DOHH2 (cell line): ENCODE results near the gene FTCD.
A peak's percentile ranks its signal among the peaks of the same experiment; 100 is the strongest.
"Not testable (repeated sequence)": the region's sequence is repeated elsewhere in the genome, so short reads cannot be mapped to it uniquely, and the experiment has no call there.

Experiments used
- H3F3A ChIP-seq: fragments of 200-600 bp; sonication (generic), shearing (Covaris generic); 2 replicates; pipeline ENCODE4 v1.6.0; 2016; ENCODE audit warnings: antibody characterized with exemption, mild to moderate bottlenecking; ENCODE audit not compliant: control insufficient read depth, insufficient read depth
- H3K27ac ChIP-seq: fragments of 200-600 bp; sonication (generic); 2 replicates; pipeline ENCODE4 v1.5.1; 2014; ENCODE audit warnings: low read depth, mild to moderate bottlenecking, low read length, moderate library complexity
- H3K27me3 ChIP-seq: fragments of 200-600 bp; sonication (generic); 2 replicates; pipeline ENCODE4 v1.6.1; 2014; ENCODE audit warnings: mild to moderate bottlenecking, low read length, mixed read lengths; ENCODE audit not compliant: control insufficient read depth
- H3K36me3 ChIP-seq: fragments of 200-600 bp; sonication (generic); 2 replicates; pipeline ENCODE4 v1.6.1; 2014; ENCODE audit warnings: mild to moderate bottlenecking, low read length, moderate library complexity, mixed read lengths; ENCODE audit not compliant: control insufficient read depth
- H3K4me1 ChIP-seq: fragments of 200-600 bp; sonication (generic); 2 replicates; pipeline ENCODE4 v1.6.1; 2014; ENCODE audit warnings: mild to moderate bottlenecking, low read length, mixed read lengths; ENCODE audit not compliant: control insufficient read depth
- H3K4me2 ChIP-seq: fragments of 200-600 bp; sonication (generic); 2 replicates; pipeline ENCODE4 v1.6.0; 2014; ENCODE audit warnings: mild to moderate bottlenecking, low read length, moderate library complexity
- H3K4me3 ChIP-seq: fragments of 200-600 bp; sonication (generic); 2 replicates; pipeline ENCODE4 v1.5.1; 2014; ENCODE audit warnings: mild to moderate bottlenecking, low read length, mixed read lengths
- H3K79me2 ChIP-seq: fragments of 200-600 bp; sonication (generic); 2 replicates; pipeline ENCODE4 v1.6.1; 2014; ENCODE audit warnings: mild to moderate bottlenecking, low read length, mixed read lengths; ENCODE audit not compliant: control insufficient read depth
- H3K9me2 ChIP-seq: fragments of 200-600 bp; sonication (generic); replicated peaks from 2 replicates; pipeline ENCODE4 v1.6.1; 2014; ENCODE audit warnings: mild to moderate bottlenecking, low read length, mixed read lengths; ENCODE audit not compliant: control insufficient read depth
- H3K9me3 ChIP-seq: fragments of 200-600 bp; sonication (generic); 2 replicates; pipeline ENCODE4 v1.6.1; 2014; ENCODE audit warnings: antibody characterized with exemption, low read length, mixed read lengths; ENCODE audit not compliant: control insufficient read depth, insufficient read depth
- H4K20me1 ChIP-seq: fragments of 200-600 bp; sonication (generic); 2 replicates; pipeline ENCODE4 v1.6.0; 2014; ENCODE audit warnings: low read depth, mild to moderate bottlenecking, antibody characterized with exemption, low read length, moderate library complexity; ENCODE audit not compliant: control insufficient read depth, insufficient read depth
- EZH2phosphoT487 ChIP-seq: fragments of 200-600 bp; sonication (generic); IDR thresholded peaks from 2 replicates; pipeline ENCODE4 v1.6.1; 2017; ENCODE audit warnings: borderline replicate concordance, mild to moderate bottlenecking, antibody characterized with exemption, low read length, moderate library complexity, mixed read lengths
- TF ChIP-seq, protein P1 (sequence below): fragments of 200-600 bp; sonication (generic); IDR thresholded peaks from one replicate; pipeline ENCODE4 v1.5.1; 2014; ENCODE audit warnings: antibody characterized with exemption, mild to moderate bottlenecking, low read depth, low read length; ENCODE audit not compliant: poor library complexity, severe bottlenecking

FTCD gene

DNA sequence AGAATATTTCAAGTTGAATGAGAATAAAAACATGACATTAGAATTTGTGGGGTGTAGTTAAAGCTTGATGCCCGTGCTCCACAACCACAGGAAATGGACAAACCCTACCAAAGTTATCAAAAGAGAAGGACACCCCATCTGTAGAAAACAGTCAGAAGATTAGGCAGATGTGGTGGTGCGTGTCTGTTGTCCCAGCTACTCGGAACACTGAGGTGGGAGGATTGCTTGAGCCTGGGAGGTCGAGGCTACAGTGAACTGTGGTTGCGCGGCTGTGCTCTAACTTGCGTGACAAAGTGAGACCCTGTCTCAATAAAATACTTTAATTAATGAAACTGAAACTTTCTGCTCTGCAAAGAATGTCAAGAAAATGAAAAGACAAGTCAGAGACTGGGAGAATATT, 30.3 kb upstream of the FTCD start:
- peak overlapping the region; percentile 94 for H3K4me3 ChIP-seq
- peak overlapping the region; percentile 64 for H3K27ac ChIP-seq

DNA sequence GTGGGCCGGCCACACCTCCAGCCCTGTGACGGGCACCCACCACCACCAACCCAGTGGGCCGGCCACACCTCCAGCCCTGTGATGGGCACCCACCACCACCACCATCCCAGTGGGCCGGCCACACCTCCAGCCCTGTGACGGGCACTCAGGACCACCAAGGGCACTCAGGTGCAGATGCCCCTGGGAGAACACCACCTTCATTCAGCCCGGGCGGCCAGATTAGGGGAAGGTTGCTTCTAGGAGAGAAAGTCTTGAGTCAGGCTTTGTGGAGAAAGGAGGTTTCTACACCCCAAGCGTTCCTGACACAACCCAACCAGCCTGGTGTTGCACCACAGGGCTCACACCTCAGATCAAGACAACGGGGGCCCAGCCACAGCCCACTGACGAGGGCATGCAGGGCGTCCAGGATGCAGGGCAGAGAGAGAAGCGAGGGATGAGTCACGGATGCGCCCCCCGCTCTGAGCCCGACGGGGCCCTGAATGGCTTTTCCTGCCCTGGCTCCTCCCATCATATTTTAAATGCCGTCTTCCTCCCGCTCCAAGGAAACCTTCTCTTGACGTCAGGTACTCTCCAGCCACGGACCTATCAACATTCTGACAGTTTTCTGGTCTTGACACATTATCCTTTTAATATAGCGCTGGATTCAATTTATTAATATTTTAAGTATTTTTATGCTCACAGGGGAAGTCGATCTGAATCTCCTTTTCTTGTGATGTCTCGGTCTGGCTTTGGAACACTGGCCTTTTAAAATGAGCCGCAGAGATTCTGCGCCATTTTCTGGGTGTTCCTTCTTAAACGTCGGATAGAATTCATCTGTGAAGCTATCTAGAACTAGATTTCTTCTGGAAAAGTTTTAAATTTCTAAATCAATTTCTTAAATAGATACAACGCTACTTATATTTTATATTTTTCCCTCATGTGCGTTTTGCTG, 29.5 kb upstream of the FTCD start:
- no peaks in the 10 kb centered on the region for H3K27me3 ChIP-seq
- no peaks in the 10 kb centered on the region for H3K79me2 ChIP-seq
- peak overlapping the region; percentile 94 for H3K4me3 ChIP-seq
- no peaks in the 10 kb centered on the region for H3K9me3 ChIP-seq
- no peaks in the 10 kb centered on the region for H3K9me2 ChIP-seq
- H3F3A ChIP-seq: peaks cover 9% of the 10 kb centered on the region; the same call in 1 of the 2 replicates
- H3K36me3 ChIP-seq: peaks cover 13% of the 10 kb centered on the region
- peak overlapping the region; percentile 100 for H3K4me2 ChIP-seq
- H4K20me1 ChIP-seq: no peaks in the 10 kb centered on the region
- H3K4me1 ChIP-seq: peaks cover 23% of the 10 kb centered on the region
- H3K27ac ChIP-seq: peak overlapping the region; percentile 64
- TF ChIP-seq, protein P1, sequence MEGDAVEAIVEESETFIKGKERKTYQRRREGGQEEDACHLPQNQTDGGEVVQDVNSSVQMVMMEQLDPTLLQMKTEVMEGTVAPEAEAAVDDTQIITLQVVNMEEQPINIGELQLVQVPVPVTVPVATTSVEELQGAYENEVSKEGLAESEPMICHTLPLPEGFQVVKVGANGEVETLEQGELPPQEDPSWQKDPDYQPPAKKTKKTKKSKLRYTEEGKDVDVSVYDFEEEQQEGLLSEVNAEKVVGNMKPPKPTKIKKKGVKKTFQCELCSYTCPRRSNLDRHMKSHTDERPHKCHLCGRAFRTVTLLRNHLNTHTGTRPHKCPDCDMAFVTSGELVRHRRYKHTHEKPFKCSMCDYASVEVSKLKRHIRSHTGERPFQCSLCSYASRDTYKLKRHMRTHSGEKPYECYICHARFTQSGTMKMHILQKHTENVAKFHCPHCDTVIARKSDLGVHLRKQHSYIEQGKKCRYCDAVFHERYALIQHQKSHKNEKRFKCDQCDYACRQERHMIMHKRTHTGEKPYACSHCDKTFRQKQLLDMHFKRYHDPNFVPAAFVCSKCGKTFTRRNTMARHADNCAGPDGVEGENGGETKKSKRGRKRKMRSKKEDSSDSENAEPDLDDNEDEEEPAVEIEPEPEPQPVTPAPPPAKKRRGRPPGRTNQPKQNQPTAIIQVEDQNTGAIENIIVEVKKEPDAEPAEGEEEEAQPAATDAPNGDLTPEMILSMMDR: no peak
- TF ChIP-seq EZH2phosphoT487: no peak

More for the DNA sequence above, 30.3 kb upstream of the FTCD start:
- Histone ChIP-seq H3F3A (peaks cover 9% of the 10 kb centered on the region; the same call in 1 of the 2 replicates), H3K79me2 (no peaks in the 10 kb centered on the region), H3K9me3 (no peaks in the 10 kb centered on the region), H3K4me1 (peaks cover 23% of the 10 kb centered on the region), H3K9me2 (no peaks in the 10 kb centered on the region), H3K27me3 (no peaks in the 10 kb centered on the region), H4K20me1 (no peaks in the 10 kb centered on the region), H3K4me2 (peak overlapping the region; percentile 100), H3K36me3 (peaks cover 20% of the 10 kb centered on the region)
- TF ChIP-seq, protein P1: no peak
- TF ChIP-seq EZH2phosphoT487: no peak

DNA sequence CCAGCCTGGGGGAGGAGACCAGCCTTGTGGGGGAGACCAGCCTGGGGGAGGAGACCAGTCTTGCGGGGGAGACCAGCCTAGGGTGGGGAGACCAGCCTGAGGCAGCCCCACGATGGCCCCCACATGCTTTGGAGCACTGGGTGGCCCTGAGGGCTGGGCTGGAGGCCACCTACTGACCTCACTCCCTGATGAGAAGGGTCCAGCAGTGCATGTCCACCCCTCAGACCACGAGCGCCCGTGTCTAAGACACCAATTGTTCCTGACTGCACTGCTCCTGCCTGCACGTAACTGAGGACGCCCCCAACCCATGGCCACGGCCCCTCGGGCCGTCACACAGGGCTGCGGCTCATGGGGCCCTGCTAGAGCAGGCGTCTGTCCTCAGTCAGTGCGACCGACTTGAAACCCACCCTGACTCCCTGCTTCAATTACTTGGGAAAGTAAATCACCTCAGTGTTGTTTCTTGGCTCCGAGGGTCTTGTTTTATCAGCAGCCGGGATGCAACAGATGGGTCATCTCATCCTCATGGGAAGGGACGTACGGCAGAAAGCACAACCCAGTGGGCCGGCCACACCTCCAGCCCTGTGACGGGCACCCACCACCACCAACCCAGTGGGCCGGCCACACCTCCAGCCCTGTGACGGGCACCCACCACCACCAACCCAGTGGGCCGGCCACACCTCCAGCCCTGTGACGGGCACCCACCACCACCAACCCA, 28.7 kb upstream of the FTCD start, which contains the start of gene SPATC1L:
Gene SPATC1L (minus strand): TSS at position 550 of the 715 bp plus-strand sequence. CDS start 1,643 bp downstream, outside the sequence.
- peaks cover 23% of the 10 kb centered on the region for H3K4me1 ChIP-seq
- H3K79me2 ChIP-seq: no peaks in the 10 kb centered on the region
- H3F3A ChIP-seq: peaks cover 8% of the 10 kb centered on the region; the same call in 1 of the 2 replicates
- H3K36me3 ChIP-seq: peaks cover 8% of the 10 kb centered on the region
- H3K9me3 ChIP-seq: no peaks in the 10 kb centered on the region
- H3K4me3 ChIP-seq: peak within 1 kb of the TSS; percentile 94
- no peaks in the 10 kb centered on the region for H3K9me2 ChIP-seq
- no peaks in the 10 kb centered on the region for H3K27me3 ChIP-seq
- peak within 1 kb of the TSS; percentile 100 for H3K4me2 ChIP-seq
- no peaks in the 10 kb centered on the region for H4K20me1 ChIP-seq
- no peak for TF ChIP-seq EZH2phosphoT487
- TF ChIP-seq, protein P1: no peak
- H3K27ac ChIP-seq: peak within 1 kb of the TSS; percentile 64

DNA sequence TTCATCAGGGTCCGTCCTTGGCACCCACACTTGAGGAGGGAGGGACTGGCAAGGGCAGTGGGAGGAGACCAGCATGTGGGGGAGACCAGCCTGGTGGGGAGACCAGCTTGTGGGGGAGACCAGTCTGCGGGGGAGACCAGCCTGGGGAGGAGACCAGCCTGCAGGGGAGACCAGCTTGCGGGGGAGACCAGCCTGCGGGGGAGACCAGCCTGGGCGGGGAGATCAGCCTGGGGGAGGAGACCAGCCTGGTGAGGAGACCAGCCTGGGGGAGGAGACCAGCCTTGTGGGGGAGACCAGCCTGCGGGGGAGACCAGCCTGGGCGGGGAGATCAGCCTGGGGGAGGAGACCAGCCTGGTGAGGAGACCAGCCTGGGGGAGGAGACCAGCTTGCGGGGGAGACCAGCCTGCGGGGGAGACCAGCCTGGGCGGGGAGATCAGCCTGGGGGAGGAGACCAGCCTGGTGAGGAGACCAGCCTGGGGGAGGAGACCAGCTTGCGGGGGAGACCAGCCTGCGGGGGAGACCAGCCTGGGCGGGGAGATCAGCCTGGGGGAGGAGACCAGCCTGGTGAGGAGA, 28.0 kb upstream of the FTCD start:
- Histone ChIP-seq H3K4me3 (peak overlapping the region; percentile 94), H3K4me2 (peak overlapping the region; percentile 100), H3K4me1 (peaks cover 23% of the 10 kb centered on the region)
- not testable (repeated sequence) for H3K9me3 ChIP-seq, H3F3A ChIP-seq, H3K36me3 ChIP-seq, H3K79me2 ChIP-seq, H4K20me1 ChIP-seq, H3K27ac ChIP-seq, H3K9me2 ChIP-seq, H3K27me3 ChIP-seq
